CD14-positive monocyte (primary cell): ENCODE data around the gene RNF123. TPM values are rescaled to one million over a fixed set of nuclear protein-coding genes. Genes with fewer than 3 reads are reported as not detected.

Experiments used
- DNase-seq, 3 donors: peaks; one replicate each; pipeline ENCODE4 v3.0.0-alpha.2; 2011 to 2022
- H2AFZ ChIP-seq: 2 replicates; pipeline ENCODE4 v1.6.0; 2012; ENCODE audit warnings: mild to moderate bottlenecking, low read depth, low read length, inconsistent platforms; ENCODE audit not compliant: insufficient read depth, poor library complexity, severe bottlenecking
- H3K27ac ChIP-seq, 2 donors: 1 replicate in 1 of 2; 2 replicates in 1 of 2; pipeline ENCODE4 v1.5.1; 2012 to 2013; ENCODE audit warnings: low read length in 2 of 2, control low read depth in 1 of 2, inconsistent platforms in 1 of 2, low read depth in 1 of 2, mild to moderate bottlenecking in 1 of 2
- H3K27me3 ChIP-seq, 2 donors: one replicate each; pipeline versions ENCODE4 v1.6.0 to v1.6.1; 2011 to 2013; ENCODE audit warnings: low read length in 2 of 2; ENCODE audit not compliant: control insufficient read depth in 2 of 2, insufficient read depth in 2 of 2
- H3K36me3 ChIP-seq, 2 donors: replicated peaks in 1 of 2; 1 replicate in 1 of 2; 2 replicates in 1 of 2; pipeline versions ENCODE4 v1.5.1 to v1.6.1; 2012 to 2013; ENCODE audit warnings: low read length in 2 of 2, control low read depth in 1 of 2, inconsistent platforms in 1 of 2, mild to moderate bottlenecking in 1 of 2; ENCODE audit not compliant: insufficient read depth in 2 of 2, control insufficient read depth in 1 of 2
- H3K4me1 ChIP-seq, 2 donors: 1 replicate in 1 of 2; 2 replicates in 1 of 2; pipeline versions ENCODE4 v1.5.1 to v1.6.1; 2012 to 2013; ENCODE audit warnings: low read length in 2 of 2, control low read depth in 1 of 2, inconsistent platforms in 1 of 2, mild to moderate bottlenecking in 1 of 2, moderate library complexity in 1 of 2; ENCODE audit not compliant: insufficient read depth in 2 of 2, control insufficient read depth in 1 of 2
- H3K4me2 ChIP-seq: replicated peaks from 2 replicates; pipeline ENCODE3; 2012; ENCODE audit warnings: low read length, moderate library complexity, mild to moderate bottlenecking; ENCODE audit not compliant: poor library complexity, severe bottlenecking; ENCODE audit errors: extremely low read depth
- H3K4me3 ChIP-seq, 3 experiments: fragments of 200-600 bp in 1 of 3; sonication (generic) in 1 of 3; replicated peaks in 1 of 3; 1 replicate in 2 of 3; 2 replicates in 1 of 3; pipeline ENCODE4 v1.5.1; 2011 to 2013; ENCODE audit warnings: low read length in 3 of 3, mild to moderate bottlenecking in 3 of 3, control low read depth in 2 of 3, low read depth in 2 of 3, inconsistent platforms in 1 of 3, moderate library complexity in 1 of 3
- H3K79me2 ChIP-seq: 2 replicates; pipeline ENCODE4 v1.6.0; 2012; ENCODE audit warnings: mild to moderate bottlenecking, control low read depth, inconsistent platforms, low read length, moderate library complexity; ENCODE audit not compliant: insufficient read depth
- H3K9ac ChIP-seq: 2 replicates; pipeline ENCODE4 v1.6.0; 2017; ENCODE audit warnings: low read length, mild to moderate bottlenecking; ENCODE audit not compliant: insufficient read depth, poor library complexity, severe bottlenecking
- H3K9me3 ChIP-seq, 2 donors: replicated peaks in 1 of 2; 1 replicate in 1 of 2; 2 replicates in 1 of 2; pipeline versions ENCODE4 v1.5.1 to v1.6.1; 2012 to 2013; ENCODE audit warnings: low read length in 2 of 2, control low read depth in 1 of 2; ENCODE audit not compliant: control insufficient read depth in 1 of 2, insufficient read depth in 1 of 2
- H4K20me1 ChIP-seq: 2 replicates; pipeline ENCODE4 v1.6.0; 2012; ENCODE audit warnings: mild to moderate bottlenecking, low read length, control low read depth, moderate library complexity; ENCODE audit not compliant: insufficient read depth
- H3K27ac Mint-ChIP-seq, 7 donors: one replicate each; pipeline ENCODE4 v1.8.0; 2020; ENCODE audit warnings: mild to moderate bottlenecking in 7 of 7, mixed read lengths in 7 of 7, moderate library complexity in 6 of 7, inconsistent platforms in 2 of 7
- H3K27me3 Mint-ChIP-seq, 3 donors: one replicate each; pipeline ENCODE4 v1.8.0; 2021 to 2022; ENCODE audit warnings: low read depth in 3 of 3, mild to moderate bottlenecking in 3 of 3, mixed read lengths in 3 of 3, moderate library complexity in 3 of 3, inconsistent platforms in 1 of 3
- H3K36me3 Mint-ChIP-seq, 2 donors: one replicate each; pipeline ENCODE4 v1.8.0; 2020; ENCODE audit warnings: mixed read lengths in 2 of 2, inconsistent platforms in 1 of 2, mild to moderate bottlenecking in 1 of 2
- H3K4me1 Mint-ChIP-seq: one replicate; pipeline ENCODE4 v1.8.0; 2020; ENCODE audit warnings: mild to moderate bottlenecking, mixed read lengths
- H3K4me3 Mint-ChIP-seq, 2 donors: one replicate each; pipeline ENCODE4 v1.8.0; 2020; ENCODE audit warnings: mild to moderate bottlenecking in 2 of 2, mixed read lengths in 2 of 2, moderate library complexity in 1 of 2
- H3K9me3 Mint-ChIP-seq, 7 donors: one replicate each; pipeline ENCODE4 v1.8.0; 2020 to 2022; ENCODE audit warnings: mixed read lengths in 7 of 7, mild to moderate bottlenecking in 6 of 7, moderate library complexity in 6 of 7, inconsistent platforms in 2 of 7
- WGBS: methylation state at CpG from one replicate; pipeline ENCODE4 v1.1.5; 2013; ENCODE audit warnings: missing lambda C conversion rate; ENCODE audit not compliant: insufficient coverage; 5-methylcytosine and 5-hydroxymethylcytosine counted together
- intact Hi-C, 2 donors: fragments of 100-400 bp; cut with micrococcal nuclease; formaldehyde crosslinking; loops; one replicate each; pipeline versions ENCODE4 v1.15.0 to v1.15.1; 2023
- polyA plus RNA-seq, 3 donors: library from polyadenylated mRNA; depleted of rRNA in 1 of 3; unstranded in 2 of 3; stranded (reverse) in 1 of 3; fragments of 300-500 nt in 2 of 3; fragments of >200 nt in 1 of 3; fragmentation: Illumina TruSeq in 2 of 3; gene quantifications; 1 replicate in 2 of 3; 2 replicates in 1 of 3; pipeline ENCODE4 v1.2.3, GENCODE V29; 2012 to 2021
- TF ChIP-seq, protein P1 (sequence below): fragments of 200-600 bp; IDR thresholded peaks from one replicate; pipeline ENCODE4 v1.8.0; 2022; ENCODE audit warnings: antibody characterized with exemption, mild to moderate bottlenecking

The RNF123 gene
- polyA plus RNA-seq, 3 donors, result 11.1 to 46.2 (median 15.7) TPM

- Histone ChIP-seq H3K79me2 (no peaks in the 10 kb centered on the region), H3K4me3 (no peak overlapping the region), H3K27ac (no peak overlapping the region), H4K20me1 (no peaks in the 10 kb centered on the region), H2AFZ (no peak overlapping the region), H3K9ac (no peak overlapping the region), H3K4me1 (no peaks in the 10 kb centered on the region), H3K4me2 (no peak overlapping the region), H3K36me3 (no peaks in the 10 kb centered on the region), H3K27me3 (no peaks in the 10 kb centered on the region), H3K9me3 (no peaks in the 10 kb centered on the region)
- TF ChIP-seq, protein P1, sequence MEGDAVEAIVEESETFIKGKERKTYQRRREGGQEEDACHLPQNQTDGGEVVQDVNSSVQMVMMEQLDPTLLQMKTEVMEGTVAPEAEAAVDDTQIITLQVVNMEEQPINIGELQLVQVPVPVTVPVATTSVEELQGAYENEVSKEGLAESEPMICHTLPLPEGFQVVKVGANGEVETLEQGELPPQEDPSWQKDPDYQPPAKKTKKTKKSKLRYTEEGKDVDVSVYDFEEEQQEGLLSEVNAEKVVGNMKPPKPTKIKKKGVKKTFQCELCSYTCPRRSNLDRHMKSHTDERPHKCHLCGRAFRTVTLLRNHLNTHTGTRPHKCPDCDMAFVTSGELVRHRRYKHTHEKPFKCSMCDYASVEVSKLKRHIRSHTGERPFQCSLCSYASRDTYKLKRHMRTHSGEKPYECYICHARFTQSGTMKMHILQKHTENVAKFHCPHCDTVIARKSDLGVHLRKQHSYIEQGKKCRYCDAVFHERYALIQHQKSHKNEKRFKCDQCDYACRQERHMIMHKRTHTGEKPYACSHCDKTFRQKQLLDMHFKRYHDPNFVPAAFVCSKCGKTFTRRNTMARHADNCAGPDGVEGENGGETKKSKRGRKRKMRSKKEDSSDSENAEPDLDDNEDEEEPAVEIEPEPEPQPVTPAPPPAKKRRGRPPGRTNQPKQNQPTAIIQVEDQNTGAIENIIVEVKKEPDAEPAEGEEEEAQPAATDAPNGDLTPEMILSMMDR, result no peak
- no peak for DNase-seq
- peaks cover 0 to 2% (median 0%) of the 10 kb centered on the region in 7 donors for H3K9me3 Mint-ChIP-seq
- no peak overlapping the region for H3K27ac Mint-ChIP-seq
- no peaks in the 10 kb centered on the region for H3K36me3 Mint-ChIP-seq
- intact Hi-C loops, result no loop called here
- peaks cover 0 to 10% (median 3%) of the 10 kb centered on the region in 3 donors for H3K27me3 Mint-ChIP-seq
- 83% methylated on average over 7 of the region's 8 CpGs for WGBS
- H3K4me1 Mint-ChIP-seq, result no peaks in the 10 kb centered on the region
- no peak overlapping the region for H3K4me3 Mint-ChIP-seq
Measured at GRCh38 chr3:49644684-49645083, 44.7 kb upstream of the RNF123 start.

DNA sequence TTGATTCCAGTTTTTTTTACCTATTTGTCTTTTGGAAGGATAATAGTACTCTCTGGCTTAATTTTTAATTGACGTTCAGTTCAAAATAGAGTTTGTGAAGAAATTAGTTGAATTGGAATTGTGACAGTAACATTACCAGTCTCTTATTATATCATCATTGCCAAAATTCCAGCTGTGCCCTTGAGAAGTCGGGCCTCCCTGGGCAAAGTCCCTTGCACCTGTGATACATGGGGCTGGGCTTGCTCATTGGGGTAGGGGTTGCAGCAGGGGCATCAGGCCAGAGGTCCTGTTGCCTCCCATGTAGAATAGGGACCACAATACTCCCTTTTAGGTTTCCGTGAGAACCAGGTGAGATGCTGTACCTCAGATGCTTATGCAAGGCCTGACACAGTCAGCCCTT, 43.1 kb upstream of the RNF123 start:
- WGBS, result 100% methylated on average over 1 of the region's 3 CpGs
- H3K27ac ChIP-seq, result no peak overlapping the region
- no peak overlapping the region for H3K9ac ChIP-seq
- Mint-ChIP-seq H3K4me1 (no peaks in the 10 kb centered on the region), H3K27me3 (peaks cover 0 to 5% (median 3%) of the 10 kb centered on the region in 3 donors), H3K4me3 (no peak overlapping the region), H3K27ac (peak overlapping the region in 1 of 7 donors; percentile 12), H3K9me3 (no peaks in the 10 kb centered on the region), H3K36me3 (no peaks in the 10 kb centered on the region)
- H3K27me3 ChIP-seq, result no peaks in the 10 kb centered on the region
- H3K4me3 ChIP-seq, result no peak overlapping the region
- TF ChIP-seq, protein P1, result no peak
- no peak for DNase-seq
- no peaks in the 10 kb centered on the region for H3K9me3 ChIP-seq
- no peak overlapping the region for H2AFZ ChIP-seq
- H3K4me1 ChIP-seq, result no peaks in the 10 kb centered on the region
- H3K4me2 ChIP-seq, result no peak overlapping the region
- no peaks in the 10 kb centered on the region for H3K79me2 ChIP-seq
- H3K36me3 ChIP-seq, result no peaks in the 10 kb centered on the region
- intact Hi-C loops, result no loop called here
- no peaks in the 10 kb centered on the region for H4K20me1 ChIP-seq
